ENCODE data around the gene SLC30A9.

Gene SLC30A9

GRCh38 chr4:42008011-42008786 lies 17.9 kb downstream of the SLC30A9 start:
- Histone ChIP-seq H3K9me3 (ENCODE audit: severe bottlenecking) (no peaks in the 10 kb centered on the region), H3K27ac (no peak overlapping the region), H3K27me3 (ENCODE audit: insufficient read depth, low read depth, severe bottlenecking) (no peaks in the 10 kb centered on the region), H3K4me3 (ENCODE audit: low read depth, low read length) (no peak overlapping the region), H3K36me3 (peaks cover 25% of the 10 kb centered on the region)
- TF ChIP-seq CTCF (IDR thresholded peaks at IDR 0.05; ENCODE audit: low read depth, low read length) = no peak
- no peak for DNase-seq

GRCh38 chr4:42015438-42015837 lies 25.1 kb downstream of the SLC30A9 start:
- Histone ChIP-seq H3K4me3 (ENCODE audit: low read depth, low read length) (no peak overlapping the region), H3K27ac (no peak overlapping the region), H3K9me3 (ENCODE audit: severe bottlenecking) (no peaks in the 10 kb centered on the region), H3K27me3 (ENCODE audit: insufficient read depth, low read depth, severe bottlenecking) (no peaks in the 10 kb centered on the region), H3K36me3 (peaks cover 9% of the 10 kb centered on the region)
- no peak for DNase-seq
- TF ChIP-seq CTCF (IDR thresholded peaks at IDR 0.05; ENCODE audit: low read depth, low read length) = no peak

- no peaks in the 10 kb centered on the region for H3K9me3 ChIP-seq (ENCODE audit: severe bottlenecking)
- no peak overlapping the region for H3K4me3 ChIP-seq (ENCODE audit: low read depth, low read length)
- no peak for TF ChIP-seq CTCF (IDR thresholded peaks at IDR 0.05; ENCODE audit: low read depth, low read length)
- peaks cover 17% of the 10 kb centered on the region for H3K36me3 ChIP-seq
- H3K27ac ChIP-seq = no peak overlapping the region
- H3K27me3 ChIP-seq (ENCODE audit: insufficient read depth, low read depth, severe bottlenecking) = no peaks in the 10 kb centered on the region
- DNase-seq = peak; percentile 23
Observed at GRCh38 chr4:42018451-42018850, 28.1 kb downstream of the SLC30A9 start.

DNA sequence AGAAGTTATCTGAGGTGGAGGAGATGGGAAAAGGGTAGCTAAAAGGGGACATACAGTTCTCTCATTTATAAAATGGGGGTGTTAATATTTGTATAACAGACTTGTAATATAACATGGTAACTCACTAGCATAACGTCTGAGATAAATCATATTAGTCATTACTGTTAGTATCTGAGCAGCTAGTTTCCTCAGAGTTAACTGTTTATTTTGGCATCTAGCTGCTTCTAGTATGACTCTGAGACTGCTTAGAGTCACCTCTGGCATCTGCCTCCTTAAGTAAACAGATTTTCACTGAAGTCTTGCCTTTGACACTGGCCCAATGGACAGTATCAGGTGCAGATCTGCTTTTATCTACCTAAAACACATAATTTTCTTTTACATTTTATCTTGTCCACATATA lies 58.1 kb downstream of the SLC30A9 start:
- Histone ChIP-seq H3K9me3 (ENCODE audit: severe bottlenecking) (no peaks in the 10 kb centered on the region), H3K27me3 (ENCODE audit: insufficient read depth, low read depth, severe bottlenecking) (no peaks in the 10 kb centered on the region), H3K27ac (no peak overlapping the region), H3K4me3 (ENCODE audit: low read depth, low read length) (no peak overlapping the region), H3K36me3 (peaks cover 25% of the 10 kb centered on the region)
- no peak for TF ChIP-seq CTCF (IDR thresholded peaks at IDR 0.05; ENCODE audit: low read depth, low read length)
- DNase-seq = no peak

DNA sequence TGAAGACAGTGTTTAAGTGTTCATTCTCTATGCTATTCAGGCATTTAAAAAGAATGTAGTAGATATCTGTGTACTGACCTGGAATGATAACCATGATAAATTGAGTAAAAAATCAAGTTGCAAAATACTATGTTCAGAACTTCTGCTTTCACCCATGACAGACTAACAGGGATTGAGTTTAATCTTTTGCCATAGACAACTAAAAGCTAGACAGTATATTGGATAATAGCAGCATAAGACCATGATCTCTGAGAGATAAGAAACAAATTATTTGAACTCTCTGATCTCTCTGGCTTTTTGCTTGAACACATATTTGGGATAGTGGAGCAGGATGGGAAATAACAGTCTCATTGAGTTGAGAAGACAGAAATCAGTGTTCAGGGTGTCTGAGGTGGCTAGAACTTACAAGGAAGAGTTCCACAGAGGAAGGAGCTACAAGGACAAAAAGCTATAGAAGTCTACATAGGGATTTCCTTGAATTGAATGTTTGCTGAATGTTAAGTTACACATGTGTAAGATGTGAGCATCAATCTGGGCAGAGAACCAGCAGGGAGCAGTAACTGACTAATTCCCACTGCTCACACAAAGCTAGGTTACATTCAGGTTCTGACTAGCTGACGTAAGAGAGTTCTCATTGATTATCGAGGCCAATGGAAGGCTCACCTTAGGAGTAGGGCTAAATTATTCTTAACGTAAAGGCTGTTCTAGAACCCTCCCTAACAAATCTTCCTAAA lies 60.4 kb downstream of the SLC30A9 start:
- DNase-seq = no peak
- no peaks in the 10 kb centered on the region for H3K27me3 ChIP-seq (ENCODE audit: insufficient read depth, low read depth, severe bottlenecking)
- H3K9me3 ChIP-seq (ENCODE audit: severe bottlenecking) = no peaks in the 10 kb centered on the region
- peaks cover 21% of the 10 kb centered on the region for H3K36me3 ChIP-seq
- TF ChIP-seq CTCF (IDR thresholded peaks at IDR 0.05; ENCODE audit: low read depth, low read length) = no peak
- no peak overlapping the region for H3K4me3 ChIP-seq (ENCODE audit: low read depth, low read length)
- H3K27ac ChIP-seq = no peak overlapping the region
